ENCODE results near the gene PECR. TPM values are rescaled to one million over a fixed set of nuclear protein-coding genes. Genes with fewer than 3 reads are reported as not detected.
A peak's percentile ranks its signal among the peaks of the same experiment; 100 is the strongest.

PECR gene
- total RNA-seq, 1 donor: 10.1 TPM

DNA sequence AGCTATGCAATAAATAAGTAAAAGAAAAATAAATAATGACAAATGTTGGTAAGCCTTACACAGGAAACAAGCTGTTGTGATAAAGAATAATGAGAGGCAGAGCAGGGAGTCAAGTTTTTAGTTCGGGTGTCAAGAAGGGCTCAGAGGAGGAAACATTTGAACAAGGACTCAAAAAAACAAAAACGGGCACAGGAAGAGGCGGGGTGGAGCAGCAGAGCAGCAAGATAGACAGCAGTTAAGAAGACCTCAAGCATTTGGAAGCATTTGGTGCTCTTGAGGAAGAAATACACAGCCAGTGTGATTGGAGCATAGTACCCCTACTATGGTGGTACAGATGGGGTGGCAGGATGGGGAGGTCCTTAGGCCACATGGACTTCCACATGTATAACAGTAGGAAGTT is 2.9 kb upstream of the PECR start:
- no peaks in the 10 kb centered on the region for H3K9me3 ChIP-seq (ENCODE audit: low read depth, low read length)
- peaks cover 13% of the 10 kb centered on the region for H3K4me1 ChIP-seq (ENCODE audit: insufficient read depth, low read length)
- no peaks in the 10 kb centered on the region for H4K20me1 ChIP-seq (ENCODE audit: insufficient read depth, low read length)
- H3K27me3 ChIP-seq (ENCODE audit: insufficient read depth, low read length): no peaks in the 10 kb centered on the region
- H3K79me2 ChIP-seq (ENCODE audit: insufficient read depth, low read length): no peaks in the 10 kb centered on the region
- TF ChIP-seq, protein P1, sequence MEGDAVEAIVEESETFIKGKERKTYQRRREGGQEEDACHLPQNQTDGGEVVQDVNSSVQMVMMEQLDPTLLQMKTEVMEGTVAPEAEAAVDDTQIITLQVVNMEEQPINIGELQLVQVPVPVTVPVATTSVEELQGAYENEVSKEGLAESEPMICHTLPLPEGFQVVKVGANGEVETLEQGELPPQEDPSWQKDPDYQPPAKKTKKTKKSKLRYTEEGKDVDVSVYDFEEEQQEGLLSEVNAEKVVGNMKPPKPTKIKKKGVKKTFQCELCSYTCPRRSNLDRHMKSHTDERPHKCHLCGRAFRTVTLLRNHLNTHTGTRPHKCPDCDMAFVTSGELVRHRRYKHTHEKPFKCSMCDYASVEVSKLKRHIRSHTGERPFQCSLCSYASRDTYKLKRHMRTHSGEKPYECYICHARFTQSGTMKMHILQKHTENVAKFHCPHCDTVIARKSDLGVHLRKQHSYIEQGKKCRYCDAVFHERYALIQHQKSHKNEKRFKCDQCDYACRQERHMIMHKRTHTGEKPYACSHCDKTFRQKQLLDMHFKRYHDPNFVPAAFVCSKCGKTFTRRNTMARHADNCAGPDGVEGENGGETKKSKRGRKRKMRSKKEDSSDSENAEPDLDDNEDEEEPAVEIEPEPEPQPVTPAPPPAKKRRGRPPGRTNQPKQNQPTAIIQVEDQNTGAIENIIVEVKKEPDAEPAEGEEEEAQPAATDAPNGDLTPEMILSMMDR (IDR thresholded peaks at IDR 0.05; ENCODE audit: extremely low read depth, low read depth, low read length): no peak
- no peak overlapping the region for H3K27ac ChIP-seq (ENCODE audit: low read depth, low read length)
- no peak overlapping the region for H2AFZ ChIP-seq (ENCODE audit: low read length)
- no peaks in the 10 kb centered on the region for H3K36me3 ChIP-seq (ENCODE audit: insufficient read depth, low read length)
- H3K4me2 ChIP-seq (ENCODE audit: insufficient read depth, low read length): no peak overlapping the region
- H3K4me3 ChIP-seq (ENCODE audit: insufficient read depth, low read length): no peak overlapping the region
- DNase-seq (ENCODE audit: insufficient read length, low spot score, missing footprints): no peak

DNA sequence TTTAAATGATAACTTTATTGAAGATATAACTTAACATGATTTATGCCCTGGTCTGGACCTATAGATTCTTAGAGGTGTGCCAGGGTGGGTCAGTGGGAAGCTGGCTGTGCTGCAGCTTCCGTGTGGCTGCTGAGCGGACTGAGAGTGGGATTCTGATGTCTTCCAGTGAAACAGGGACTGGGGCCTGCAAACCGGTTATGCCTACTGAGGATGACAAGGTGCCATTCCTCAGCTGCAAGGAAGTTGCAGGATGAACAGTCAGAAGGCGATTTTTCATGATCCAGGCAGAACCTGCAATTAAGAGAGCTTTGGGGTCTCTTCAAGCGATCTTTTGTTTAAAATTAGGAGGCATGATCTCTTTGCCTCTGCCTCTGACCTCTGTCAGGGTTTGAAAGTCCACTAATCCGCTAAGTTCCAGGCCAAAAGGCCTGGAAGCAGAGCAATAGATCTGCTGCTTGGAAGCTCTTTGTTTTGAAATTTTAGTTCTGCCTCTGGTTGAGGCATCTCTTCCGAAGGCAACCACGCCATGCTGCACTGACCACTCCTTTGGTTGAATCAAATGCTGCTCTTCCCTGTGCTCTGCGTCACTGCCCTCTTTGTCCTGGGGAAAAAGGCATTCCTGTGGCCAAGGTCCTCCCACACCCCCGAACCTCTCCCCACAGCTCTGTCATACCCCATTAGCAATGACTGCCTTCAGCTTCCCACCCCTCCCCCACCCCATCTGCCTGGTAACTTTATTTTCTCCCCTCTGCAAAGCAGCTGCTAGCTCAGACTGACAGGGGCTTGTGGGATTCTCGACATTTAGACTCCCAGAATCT is 2.1 kb upstream of the PECR start:
- Histone ChIP-seq H3K36me3 (ENCODE audit: insufficient read depth, low read length) (no peaks in the 10 kb centered on the region), H3K4me1 (ENCODE audit: insufficient read depth, low read length) (peaks cover 13% of the 10 kb centered on the region), H3K27ac (ENCODE audit: low read depth, low read length) (peak overlapping the region; percentile 17), H3K4me3 (ENCODE audit: insufficient read depth, low read length) (no peak overlapping the region), H3K4me2 (ENCODE audit: insufficient read depth, low read length) (peak overlapping the region; percentile 32), H3K9me3 (ENCODE audit: low read depth, low read length) (no peaks in the 10 kb centered on the region), H3K27me3 (ENCODE audit: insufficient read depth, low read length) (no peaks in the 10 kb centered on the region), H3K79me2 (ENCODE audit: insufficient read depth, low read length) (no peaks in the 10 kb centered on the region), H2AFZ (ENCODE audit: low read length) (no peak overlapping the region), H4K20me1 (ENCODE audit: insufficient read depth, low read length) (no peaks in the 10 kb centered on the region)
- TF ChIP-seq, protein P1 (IDR thresholded peaks at IDR 0.05; ENCODE audit: extremely low read depth, low read depth, low read length): no peak
- DNase-seq (ENCODE audit: insufficient read length, low spot score, missing footprints): peak; percentile 87

DNA sequence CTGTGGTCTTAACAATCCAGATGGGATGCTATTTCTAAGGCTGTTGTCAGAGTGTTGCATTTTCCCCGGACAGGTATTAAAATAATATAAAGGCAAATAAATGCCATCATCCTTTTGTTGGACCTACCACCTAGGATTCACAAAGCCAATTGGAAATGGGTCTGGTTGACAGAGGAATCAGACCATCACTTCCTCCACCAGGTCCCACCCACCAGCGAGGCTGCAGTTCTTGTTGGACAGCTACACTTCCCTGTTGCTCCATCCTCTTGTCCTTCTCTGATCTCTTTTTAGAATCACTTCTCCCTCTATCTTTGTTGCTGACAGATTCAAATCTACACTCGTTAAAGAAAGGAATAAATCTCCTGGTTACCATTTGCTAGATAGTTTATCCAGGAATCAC is 1.2 kb upstream of the PECR start:
- Histone ChIP-seq H3K27me3 (ENCODE audit: insufficient read depth, low read length) (no peaks in the 10 kb centered on the region), H3K79me2 (ENCODE audit: insufficient read depth, low read length) (no peaks in the 10 kb centered on the region), H3K36me3 (ENCODE audit: insufficient read depth, low read length) (no peaks in the 10 kb centered on the region), H4K20me1 (ENCODE audit: insufficient read depth, low read length) (no peaks in the 10 kb centered on the region), H3K4me2 (ENCODE audit: insufficient read depth, low read length) (no peak overlapping the region), H3K9me3 (ENCODE audit: low read depth, low read length) (no peaks in the 10 kb centered on the region), H3K27ac (ENCODE audit: low read depth, low read length) (no peak overlapping the region), H3K4me1 (ENCODE audit: insufficient read depth, low read length) (peaks cover 13% of the 10 kb centered on the region), H2AFZ (ENCODE audit: low read length) (no peak overlapping the region), H3K4me3 (ENCODE audit: insufficient read depth, low read length) (no peak overlapping the region)
- TF ChIP-seq, protein P1 (IDR thresholded peaks at IDR 0.05; ENCODE audit: extremely low read depth, low read depth, low read length): no peak
- DNase-seq (ENCODE audit: insufficient read length, low spot score, missing footprints): no peak

DNA sequence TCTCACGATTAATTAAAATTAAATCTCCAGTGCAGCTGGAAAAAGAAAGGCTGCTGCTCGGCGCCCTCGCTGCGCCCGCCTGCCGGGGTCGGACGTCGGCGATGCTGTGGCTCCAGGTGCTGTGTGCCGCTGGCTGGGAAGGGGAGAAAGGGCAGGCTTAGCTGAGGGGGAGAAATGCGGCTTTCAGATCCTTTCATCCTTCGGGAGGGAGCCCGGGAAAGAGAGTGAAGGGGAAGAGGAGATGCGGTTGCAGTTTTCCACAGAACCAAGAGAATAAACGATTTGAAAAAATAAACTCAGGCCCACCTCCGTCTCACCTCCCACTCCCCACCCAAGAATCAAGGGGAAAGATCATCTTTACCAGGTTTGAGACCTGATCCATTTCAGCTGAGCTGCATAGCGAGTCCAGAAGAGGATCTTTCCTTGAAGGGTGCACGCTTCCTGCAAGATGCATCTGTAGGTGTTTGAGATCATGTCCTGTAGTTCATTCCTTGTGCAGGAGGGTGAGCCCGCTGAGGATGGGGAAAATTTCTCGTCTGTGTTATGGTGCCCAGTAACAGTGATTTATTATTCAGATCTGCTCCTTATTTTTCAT is 605 bp upstream of the PECR start:
- Histone ChIP-seq H4K20me1 (ENCODE audit: insufficient read depth, low read length) (no peaks in the 10 kb centered on the region), H3K4me2 (ENCODE audit: insufficient read depth, low read length) (peak overlapping the region; percentile 95), H3K36me3 (ENCODE audit: insufficient read depth, low read length) (no peaks in the 10 kb centered on the region), H3K4me1 (ENCODE audit: insufficient read depth, low read length) (peaks cover 13% of the 10 kb centered on the region), H2AFZ (ENCODE audit: low read length) (peak overlapping the region; percentile 98), H3K27ac (ENCODE audit: low read depth, low read length) (peak overlapping the region; percentile 8), H3K9me3 (ENCODE audit: low read depth, low read length) (no peaks in the 10 kb centered on the region), H3K4me3 (ENCODE audit: insufficient read depth, low read length) (peak overlapping the region; percentile 89), H3K27me3 (ENCODE audit: insufficient read depth, low read length) (no peaks in the 10 kb centered on the region), H3K79me2 (ENCODE audit: insufficient read depth, low read length) (no peaks in the 10 kb centered on the region)
- TF ChIP-seq, protein P1 (IDR thresholded peaks at IDR 0.05; ENCODE audit: extremely low read depth, low read depth, low read length): no peak
- DNase-seq (ENCODE audit: insufficient read length, low spot score, missing footprints): peak; percentile 84
